NCI-H2196 (cell line): ENCODE data around the gene PITRM1.

Source experiments
- DNase-seq: peaks from one replicate; lab custom pipeline; 2025; ENCODE audit not compliant: unreplicated experiment; lab: John Stamatoyannopoulos, UW

The PITRM1 gene

DNA sequence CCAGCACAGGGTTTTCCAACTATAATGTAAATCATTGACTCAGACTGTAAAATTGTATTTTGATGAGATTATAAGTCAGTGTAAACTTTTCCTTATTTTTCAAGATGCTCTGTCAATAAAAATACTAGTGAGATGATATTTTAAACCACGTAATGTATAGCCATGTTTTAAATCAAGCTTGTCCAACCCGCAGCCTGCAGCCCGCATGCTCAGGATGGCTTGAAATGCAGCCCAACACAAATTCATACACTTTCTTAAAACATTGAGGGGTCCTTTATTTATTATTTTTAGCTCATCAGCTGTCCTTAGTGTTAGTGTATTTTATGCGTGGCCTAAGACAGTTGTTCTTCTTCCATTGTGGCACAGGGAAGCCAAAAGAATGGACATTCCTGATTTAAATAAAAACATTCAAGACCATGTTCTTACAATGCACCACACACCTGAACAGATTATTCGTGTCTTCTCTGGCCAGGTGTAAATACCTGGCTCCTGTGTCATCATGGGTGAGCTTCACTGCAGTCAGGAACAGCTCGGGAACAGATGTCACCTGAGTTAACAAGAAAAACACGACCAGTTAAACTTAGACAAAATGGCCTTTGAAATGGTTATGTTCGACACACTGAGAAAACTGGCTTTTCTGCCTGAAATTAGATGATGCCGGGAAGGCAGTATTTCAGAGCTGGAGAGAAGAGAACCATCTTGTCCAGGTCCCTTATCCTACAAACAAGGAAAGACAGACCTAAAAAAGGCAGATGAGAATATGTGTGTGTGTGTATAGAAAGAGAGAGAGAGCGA is 5.9 kb downstream of the PITRM1 start:
- DNase-seq, result no peak

DNA sequence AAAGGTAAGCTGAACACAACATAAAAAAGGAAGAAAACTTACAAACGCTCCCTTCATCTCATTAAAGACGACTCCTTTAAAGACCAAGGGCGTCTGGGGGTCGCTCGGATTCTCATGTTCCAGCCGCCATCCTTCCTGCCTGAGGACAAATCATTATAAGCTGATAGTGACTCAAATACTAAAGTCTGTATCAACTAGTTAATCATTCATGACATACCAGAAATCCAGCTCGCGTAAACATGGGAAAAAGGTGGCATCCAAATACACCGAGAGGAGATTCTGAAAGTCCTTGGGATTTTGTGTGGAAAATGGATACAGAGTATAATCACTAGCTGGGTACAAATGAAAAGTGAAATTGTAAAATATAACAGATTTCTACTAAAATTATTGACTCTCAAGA is 7.4 kb downstream of the PITRM1 start:
- no peak for DNase-seq

DNA sequence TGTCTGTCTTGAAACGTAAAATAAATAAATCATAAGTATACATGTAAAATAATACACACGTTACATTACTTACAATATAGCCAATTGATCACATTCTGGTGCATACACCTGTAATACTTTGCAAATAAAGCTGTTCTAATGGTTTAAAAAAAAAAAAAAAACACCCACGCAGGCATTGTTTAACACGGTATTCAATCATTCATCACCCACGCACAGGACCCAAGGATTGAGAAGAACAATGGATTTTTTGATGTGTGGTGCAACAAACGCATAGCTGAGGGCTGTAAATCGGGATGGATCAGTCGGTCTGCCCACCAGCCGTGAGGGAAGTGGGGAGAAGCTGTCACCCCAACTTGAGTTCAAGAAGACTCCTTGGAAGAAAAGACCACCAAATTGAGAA is 8.7 kb downstream of the PITRM1 start:
- no peak for DNase-seq

DNA sequence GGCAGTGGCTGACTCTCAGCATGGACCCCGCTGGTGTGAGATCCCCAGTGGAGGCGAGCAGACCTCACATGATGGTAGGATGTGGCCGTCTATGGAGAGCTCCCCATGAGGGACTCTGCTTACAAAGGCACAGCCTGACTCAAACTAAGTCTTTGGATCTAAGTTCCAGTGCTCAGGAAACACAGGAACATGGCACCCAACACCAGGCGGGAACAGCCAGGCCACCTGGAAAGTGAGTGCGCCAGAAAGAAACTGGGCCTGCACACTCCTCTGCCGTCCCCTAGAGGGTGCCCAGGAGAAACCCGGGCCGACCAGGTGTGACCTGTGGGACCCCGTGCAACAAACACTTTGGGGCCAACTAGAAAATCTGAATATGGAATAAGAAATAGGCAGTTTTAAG is 10.0 kb downstream of the PITRM1 start:
- no peak for DNase-seq

DNA sequence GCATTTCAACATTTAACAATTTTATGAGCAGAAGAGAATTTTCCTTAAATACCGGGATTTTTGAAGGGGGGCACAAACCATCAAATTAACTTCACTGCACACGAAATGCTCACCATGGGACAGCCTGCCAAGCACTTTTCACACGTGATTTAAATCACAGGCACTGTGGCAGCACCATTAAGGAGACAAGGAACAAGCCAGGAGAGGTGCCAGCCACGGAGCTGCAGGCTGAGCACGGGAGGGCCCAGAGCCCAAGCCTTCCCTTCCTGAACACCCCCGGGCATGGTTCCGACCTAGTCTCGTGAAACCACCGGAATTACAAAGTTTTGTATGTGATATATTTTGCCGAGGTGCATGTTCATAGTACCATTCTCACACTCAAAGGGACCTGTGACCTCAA is 13.4 kb downstream of the PITRM1 start:
- no peak for DNase-seq

DNA sequence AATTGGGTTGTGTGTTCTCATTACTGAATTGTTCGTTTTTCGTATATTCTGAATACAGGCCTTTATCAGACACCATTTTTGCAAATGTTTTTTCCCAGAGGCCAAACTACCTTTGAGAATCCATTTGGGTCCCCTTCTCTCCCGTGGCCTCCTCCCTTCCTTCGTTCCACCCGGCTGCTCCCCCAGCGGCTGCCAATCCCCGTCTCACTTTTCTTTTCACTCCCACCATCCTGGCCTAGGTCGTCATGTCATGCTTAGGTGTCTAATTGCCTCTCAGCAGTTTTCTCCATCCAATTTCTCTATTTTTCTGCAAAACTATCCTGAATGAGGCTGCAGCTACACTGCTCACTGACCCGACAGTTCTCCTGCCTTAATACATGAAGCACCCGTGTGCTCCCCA is 17.9 kb downstream of the PITRM1 start:
- DNase-seq, result no peak

DNA sequence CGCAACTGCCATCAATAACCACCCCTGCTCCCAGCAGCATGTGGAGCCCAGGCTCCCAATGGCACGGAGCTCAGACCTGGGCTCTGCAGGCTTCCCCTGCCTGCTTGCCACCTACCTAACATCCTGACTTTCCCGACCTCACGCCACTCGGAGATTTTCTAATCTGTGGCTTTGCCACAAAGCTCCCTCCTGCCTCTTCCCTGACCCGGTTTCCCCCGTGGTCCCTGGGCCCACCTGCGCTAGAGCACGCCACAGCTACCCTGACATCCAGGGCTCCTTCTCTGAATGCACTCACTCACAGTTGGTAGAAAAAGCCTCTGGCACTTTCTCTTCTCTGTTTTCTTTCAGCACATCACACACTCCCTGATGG is 20.0 kb downstream of the PITRM1 start:
- DNase-seq, result no peak

DNA sequence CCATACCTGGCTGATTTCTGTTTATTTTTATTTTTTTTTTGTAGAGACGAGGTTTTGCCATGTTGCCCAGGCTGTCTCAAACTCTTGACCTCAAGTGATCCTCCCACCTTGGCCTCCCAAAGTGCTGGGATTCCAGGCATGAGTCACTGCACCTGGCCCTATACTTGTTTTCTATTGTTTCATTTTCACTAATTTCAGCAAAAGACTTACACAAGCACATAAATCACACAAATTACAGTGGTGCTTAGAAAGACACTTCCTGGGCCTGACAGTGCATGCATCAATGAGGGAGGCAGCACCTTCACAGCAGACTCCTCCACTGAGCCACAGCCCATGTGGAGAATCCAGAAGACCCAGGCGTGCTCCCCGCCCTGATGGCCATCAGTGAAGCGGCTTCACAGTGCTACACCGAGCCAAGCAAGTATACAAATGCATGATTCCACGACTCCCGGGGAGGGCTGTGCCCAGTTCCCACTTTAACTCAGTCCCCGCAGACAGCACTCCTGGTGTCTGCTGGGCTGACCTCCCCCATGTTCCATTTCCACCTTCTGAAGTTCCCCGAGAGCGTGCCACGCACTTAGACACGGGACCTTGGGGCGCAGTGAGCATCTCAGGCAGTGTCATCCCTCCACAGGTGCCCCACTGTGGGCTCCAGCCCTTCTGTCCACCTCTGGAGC is 20.6 kb downstream of the PITRM1 start:
- no peak for DNase-seq

DNA sequence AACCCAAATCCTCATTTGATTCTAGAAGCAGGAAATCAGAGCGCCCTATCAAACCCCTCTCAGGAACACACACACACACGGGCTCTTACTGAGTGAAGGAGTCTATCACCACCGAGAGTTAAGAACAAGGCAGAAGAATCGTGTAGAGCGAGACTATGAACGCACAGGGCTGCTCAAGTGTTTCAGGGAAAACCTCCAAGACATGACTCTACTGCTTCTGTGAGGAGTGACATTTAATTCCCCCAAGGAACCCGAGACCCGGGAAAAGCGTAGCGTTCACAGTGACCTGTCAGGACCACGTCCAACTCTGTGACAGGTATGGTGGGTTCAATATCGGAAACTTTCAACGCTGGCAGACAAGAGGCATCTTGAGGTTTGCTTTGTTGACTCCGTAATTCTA is 21.6 kb downstream of the PITRM1 start:
- no peak for DNase-seq

DNA sequence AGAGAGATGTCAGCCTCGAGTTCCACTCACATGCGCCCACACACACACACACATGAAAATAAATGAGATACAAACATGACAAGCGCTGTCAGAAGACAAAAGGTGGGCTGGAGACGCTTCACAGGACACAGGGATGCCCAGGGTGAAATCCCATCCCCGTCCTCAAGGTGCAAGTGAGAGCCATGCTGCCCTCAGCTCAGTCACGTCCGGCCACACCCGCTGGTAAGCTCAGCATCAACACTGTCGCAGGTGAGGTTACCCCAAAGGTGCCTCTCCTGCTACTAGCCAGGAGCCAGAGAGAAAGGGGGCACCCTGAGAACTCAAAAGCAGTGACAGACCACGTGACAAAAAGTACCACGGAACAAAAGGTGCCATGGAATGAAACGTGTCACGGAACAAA is 22.2 kb downstream of the PITRM1 start:
- no peak for DNase-seq

DNA sequence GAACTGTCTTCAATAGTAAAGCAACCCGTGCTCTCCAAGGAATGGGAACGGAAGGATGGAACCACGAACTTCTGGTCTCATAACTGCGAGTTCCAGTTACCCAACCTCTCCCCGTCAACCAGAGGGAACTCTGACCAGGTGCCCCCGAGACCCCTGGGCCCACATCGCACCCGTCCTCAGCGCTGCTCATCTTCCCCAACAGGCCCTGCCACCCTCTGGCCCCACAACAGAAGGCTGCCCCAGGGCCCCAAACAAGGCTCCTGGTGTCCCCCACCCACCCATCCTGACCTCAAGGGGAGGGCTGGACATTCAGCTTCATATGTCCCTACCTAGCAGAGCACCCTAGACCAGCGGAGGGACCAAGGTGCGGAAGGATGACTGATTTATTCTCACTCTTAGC is 22.7 kb downstream of the PITRM1 start:
- DNase-seq, result no peak

DNA sequence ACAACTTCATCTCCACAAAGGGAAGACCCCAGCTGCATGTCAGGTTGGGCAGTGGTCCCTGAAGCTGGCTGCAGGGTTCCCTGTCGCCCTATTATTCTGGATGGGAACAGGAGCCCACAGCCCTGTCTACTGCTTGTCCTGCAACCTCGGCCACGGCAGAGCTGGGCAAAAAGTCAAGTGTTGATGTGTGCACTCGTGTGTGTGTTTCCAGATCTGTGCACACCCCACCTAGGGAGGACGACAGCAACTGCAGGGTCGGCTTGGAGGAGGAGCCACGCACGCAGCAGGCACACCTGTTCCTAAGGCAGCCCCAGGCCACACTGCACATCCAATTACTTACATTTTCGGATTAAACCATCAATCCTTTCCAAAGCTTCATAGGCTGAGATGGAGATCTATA is 23.6 kb downstream of the PITRM1 start:
- no peak for DNase-seq

DNA sequence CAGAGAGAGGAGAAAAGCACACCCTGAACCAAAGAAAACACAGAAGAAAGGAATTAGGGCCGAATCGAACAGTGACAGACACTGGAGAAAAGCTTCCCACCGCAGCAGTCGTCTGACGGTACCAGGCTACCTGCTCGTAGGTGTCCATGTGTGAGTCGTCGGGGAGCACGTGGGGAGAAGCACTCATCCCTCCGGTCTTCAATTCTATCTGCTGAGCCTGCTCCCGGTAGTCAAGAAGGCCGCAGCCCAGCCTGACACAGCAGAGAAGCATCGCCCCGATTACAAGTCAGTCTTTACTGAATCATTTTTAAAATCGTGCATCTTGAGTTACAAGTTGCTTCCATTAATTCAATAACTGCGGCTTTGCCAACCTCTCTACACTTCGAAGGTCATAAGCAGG is 24.5 kb downstream of the PITRM1 start:
- DNase-seq, result no peak

DNA sequence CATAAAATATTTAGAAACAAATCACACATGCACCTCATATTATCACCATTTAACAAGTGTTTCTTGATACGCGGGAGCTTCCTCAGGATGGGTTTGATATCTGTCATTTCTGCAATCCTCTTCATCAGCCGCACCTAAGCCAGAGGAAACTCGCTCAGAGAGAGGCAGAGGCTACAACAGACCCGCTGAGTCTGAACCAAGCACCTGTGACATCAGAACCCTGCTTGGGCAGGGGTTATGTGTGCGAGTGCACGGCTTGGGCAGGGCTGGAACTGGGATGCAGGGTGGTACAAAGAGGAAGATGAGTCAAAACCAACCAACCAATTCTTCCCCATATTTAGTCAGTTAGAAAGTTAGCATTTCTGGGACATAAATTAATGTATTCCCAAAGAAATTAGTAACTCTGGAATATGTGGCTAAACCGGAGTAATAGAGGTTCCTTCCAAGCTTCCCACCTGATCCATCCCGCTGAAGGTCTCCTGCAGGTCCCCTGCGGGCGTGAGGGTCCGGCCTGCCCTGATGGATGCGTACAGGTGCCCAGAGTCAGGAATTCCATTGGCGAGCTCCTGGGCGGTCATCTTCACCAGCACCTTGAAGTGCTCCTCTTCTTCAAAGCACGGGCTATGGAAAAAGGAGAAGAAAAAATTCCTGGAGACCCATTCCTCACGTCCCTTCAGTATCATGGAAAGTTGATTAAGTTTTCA is 25.3 kb downstream of the PITRM1 start:
- no peak for DNase-seq

DNA sequence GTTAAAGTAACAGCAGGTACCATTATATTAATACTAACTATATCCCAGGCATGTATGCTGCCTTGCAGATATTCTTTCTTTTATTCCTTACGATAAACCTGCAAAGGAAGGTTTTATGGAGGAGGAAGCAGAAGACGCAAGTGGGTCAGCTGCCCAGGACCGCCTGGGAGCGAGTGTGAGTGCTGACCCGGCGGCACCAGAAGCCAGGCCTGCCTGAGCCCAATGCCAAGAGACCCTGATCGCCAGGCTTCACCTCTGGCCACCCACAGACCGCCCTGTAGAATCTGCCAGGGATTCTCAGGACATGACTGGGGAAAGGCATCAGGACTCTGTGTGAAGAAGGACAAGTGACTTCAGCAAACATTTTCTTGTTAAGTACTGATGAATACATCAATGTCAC is 26.3 kb downstream of the PITRM1 start:
- DNase-seq, result no peak

DNA sequence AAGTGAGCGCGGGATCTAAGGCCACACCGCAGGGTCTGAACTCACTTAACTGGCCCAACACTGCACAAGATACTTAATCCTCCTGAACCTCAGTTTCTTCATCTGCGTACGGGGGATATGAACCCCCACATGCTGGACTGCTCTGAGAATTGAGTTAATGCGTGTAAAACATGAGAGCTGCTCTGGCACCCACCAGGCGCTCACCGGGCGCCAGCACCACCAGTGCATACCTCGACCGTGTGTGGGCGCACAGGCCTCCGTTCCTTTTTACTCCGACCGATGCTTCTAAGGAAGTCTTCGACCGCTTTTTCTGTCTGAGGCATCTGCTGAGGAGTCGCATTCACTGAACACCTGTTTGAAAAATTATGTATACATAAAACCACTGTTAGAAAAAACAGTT is 27.2 kb downstream of the PITRM1 start:
- no peak for DNase-seq

DNA sequence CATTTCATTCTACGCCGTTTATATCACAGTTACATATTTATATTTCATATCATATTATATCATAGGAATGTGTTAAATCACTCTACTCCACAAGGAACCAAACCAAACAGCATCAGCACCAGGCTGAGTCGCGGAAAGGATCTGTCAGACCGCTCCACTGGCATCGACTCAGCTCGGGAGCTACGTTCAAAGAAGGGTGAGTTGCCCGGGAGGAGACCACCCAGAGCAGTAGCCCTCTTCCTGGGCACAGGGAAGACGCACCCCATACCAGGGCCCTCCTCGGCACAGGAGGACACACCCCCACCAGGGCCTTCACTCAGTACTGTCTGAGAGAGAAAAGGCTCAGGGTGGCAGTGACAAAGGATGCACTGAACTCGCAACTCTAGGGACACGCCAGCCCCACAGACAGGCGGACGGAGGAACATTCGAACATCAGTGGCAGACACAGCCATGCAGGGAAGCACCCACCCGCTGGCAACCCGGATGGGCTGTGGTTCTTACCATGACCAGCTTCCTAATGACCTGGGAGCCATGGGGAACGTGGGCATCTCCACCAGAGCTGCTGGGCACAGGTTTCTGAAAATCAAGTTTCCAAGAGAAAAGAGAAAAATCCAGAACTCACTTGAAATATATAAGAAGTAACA is 28.7 kb downstream of the PITRM1 start:
- DNase-seq, result no peak

DNA sequence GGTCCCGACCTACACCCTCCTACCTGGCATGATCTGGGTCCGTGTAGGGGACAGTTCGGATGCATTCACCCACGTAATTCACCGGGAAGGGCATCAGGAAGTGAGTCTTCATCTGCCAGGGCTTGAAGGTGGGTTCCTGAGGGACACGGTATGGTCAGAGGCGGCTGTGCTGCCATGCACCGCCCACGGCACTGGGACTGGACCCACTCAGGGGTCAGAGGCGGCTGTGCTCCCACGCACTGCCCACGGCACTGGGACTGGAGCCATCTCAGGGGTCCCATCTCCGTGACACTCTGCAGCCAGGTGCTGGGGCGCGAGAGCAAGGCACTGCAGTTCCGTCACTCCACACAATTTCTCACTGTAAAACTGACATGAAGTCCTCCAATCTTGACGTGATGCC is 29.2 kb downstream of the PITRM1 start:
- no peak for DNase-seq

DNA sequence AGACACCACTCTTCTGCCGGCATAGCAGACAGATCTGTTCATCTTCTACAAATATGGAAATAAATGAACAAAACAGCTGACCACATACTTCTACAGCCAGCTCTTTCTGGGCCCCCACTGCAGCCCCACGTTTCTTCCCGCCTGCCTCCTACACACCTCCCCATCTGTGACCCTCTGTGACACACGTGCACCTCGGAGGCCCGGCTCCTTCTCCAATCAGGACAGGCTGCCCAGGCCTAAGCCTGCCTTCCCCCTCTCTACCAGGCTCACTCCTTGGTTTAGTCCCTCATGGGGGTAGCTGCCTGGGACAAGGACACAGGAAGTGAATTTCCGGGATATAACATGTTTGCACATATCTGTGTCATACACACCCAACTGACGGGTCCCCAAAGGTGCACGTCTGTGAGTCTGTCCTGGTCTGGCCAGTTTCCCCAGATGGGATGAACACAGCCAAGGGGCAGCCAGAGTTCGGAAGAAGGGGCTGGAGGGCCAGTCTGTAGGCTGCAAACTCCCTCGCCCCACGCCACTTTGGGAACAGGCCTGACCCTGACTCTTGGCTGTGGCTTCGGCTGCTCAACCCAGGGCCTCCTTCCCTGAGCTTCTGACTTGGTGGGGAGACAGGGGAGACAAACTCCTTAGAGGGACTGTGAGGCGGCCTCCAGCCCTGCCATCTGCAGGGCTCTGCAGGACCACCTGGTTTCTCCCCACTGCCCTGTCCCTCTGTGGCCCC is 30.3 kb downstream of the PITRM1 start:
- DNase-seq, result no peak

DNA sequence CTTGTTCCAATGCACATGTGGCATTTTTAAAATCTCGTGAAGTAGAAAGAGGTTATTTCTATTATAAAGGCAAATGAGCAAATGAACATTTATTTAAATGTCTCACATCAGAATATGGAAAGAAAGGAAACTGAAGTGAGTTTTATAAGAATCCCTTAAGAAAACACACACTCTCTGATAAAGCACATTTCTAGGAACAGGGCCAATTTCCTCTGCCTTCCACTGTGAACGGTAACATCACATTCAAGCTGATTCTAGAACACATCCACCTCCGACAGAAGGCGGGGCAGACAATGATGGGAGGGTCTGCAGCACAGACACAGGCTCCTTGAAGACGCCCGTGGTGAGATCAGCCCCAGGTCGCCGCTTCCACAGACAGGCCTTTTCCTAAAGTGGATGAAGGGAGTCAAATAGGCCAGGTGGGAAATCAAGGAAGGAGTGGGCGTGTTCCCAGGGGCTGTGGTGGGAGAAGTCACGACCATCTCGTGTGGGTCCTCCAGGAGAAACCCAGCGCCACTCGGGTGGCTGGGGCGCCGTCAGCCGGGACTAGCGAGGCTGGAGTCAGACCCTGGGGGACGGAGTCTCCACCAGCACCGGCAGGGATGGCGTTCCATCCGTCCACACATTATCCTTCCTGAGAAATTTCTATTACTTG is 31.1 kb downstream of the PITRM1 start:
- DNase-seq, result no peak

DNA sequence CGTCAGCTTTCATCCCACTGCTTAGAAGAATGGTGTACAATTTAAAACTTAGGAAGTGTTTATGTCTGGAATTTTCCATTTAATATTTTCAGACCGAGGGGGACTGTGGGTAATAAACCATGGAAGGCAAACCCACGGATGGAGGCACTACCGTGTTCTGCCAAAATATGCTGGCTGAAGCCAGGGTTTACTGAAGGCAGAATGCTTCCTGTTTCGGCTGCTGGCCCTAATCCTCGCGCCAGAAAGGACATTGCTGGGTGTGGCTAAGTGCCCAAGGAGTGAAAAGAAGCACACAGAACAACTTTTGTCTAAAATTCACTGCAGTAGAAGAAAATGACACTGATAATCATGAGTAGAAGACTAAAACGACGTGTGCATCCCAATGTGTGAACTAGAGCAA is 32.3 kb downstream of the PITRM1 start:
- DNase-seq, result no peak
